HCT116 (cell line): ENCODE results near the gene WFDC1. TPM values are rescaled to one million over a fixed set of nuclear protein-coding genes. Genes with fewer than 3 reads are reported as not detected.

ENCODE experiments used
- ATAC-seq: fragments of 200-7000 bp; cut with Tn5 transposase; 2 replicates; pipeline ENCODE4 v1.9.1; 2020; ENCODE audit warnings: mild to moderate bottlenecking, moderate library complexity
- BruUV-seq: library from RNA; stranded (reverse); fragments of 400-500 nt; replicated peaks from 2 replicates; lab custom pipeline; 2021; lab: Mats Ljungman, UMichigan
- CTCF ChIA-PET: fragments of 300-600 bp; sonication (Branson Sonifier 250); formaldehyde crosslinking; loops from one replicate; lab custom pipeline; 2021; ENCODE audit warnings: antibody characterized with exemption; lab: Charles Lee
- POLR2A ChIA-PET: fragments of 300-600, 350-600 bp; sonication (Branson Sonifier 250); formaldehyde crosslinking; loops from one replicate; lab custom pipeline; 2021; ENCODE audit warnings: antibody characterized with exemption; lab: Charles Lee
- RAD21 ChIA-PET, 2 experiments: fragments of 300-600 bp; sonication (Branson Sonifier 250); formaldehyde crosslinking; loops; one replicate each; lab custom pipeline; 2023; ENCODE audit warnings: low total read pairs in 2 of 2; ENCODE audit not compliant: uncharacterized antibody in 2 of 2, unreplicated experiment in 2 of 2, low non-redundant PET in 1 of 2; lab: Charles Lee
- DNase-seq: peaks from one replicate; pipeline ENCODE4 v3.0.0-alpha.2; 2010; ENCODE audit warnings: low read depth, low spot score
- H2AFZ ChIP-seq: fragments of 200-600 bp; shearing (Covaris generic), sonication (generic); 2 replicates; pipeline ENCODE4 v1.6.1; 2017; ENCODE audit warnings: low read depth, mixed run types, mixed read lengths, antibody characterized with exemption, low read length; ENCODE audit not compliant: poor library complexity, severe bottlenecking
- H3K27ac ChIP-seq: 2 replicates; pipeline ENCODE4 v1.5.1; 2012; ENCODE audit warnings: low read depth, low read length
- H3K27me3 ChIP-seq: fragments of 200-600 bp; sonication (generic); 2 replicates; pipeline ENCODE4 v1.6.1; 2016; ENCODE audit warnings: mixed run types, low read length, mixed read lengths; ENCODE audit not compliant: insufficient read depth
- H3K36me3 ChIP-seq, 2 experiments: fragments of 200-500 bp in 1 of 2; fragments of 200-600 bp in 1 of 2; sonication (Bioruptor generic) in 1 of 2; sonication (generic) in 1 of 2; 2 replicates each; pipeline versions ENCODE4 v1.5.1 to v1.6.1; 2014 to 2016; ENCODE audit warnings: low read length in 2 of 2, inconsistent platforms in 1 of 2, mixed read lengths in 1 of 2, mixed run types in 1 of 2; ENCODE audit not compliant: insufficient read depth in 2 of 2, control insufficient read depth in 1 of 2
- H3K4me1 ChIP-seq, 2 experiments: fragments of 200-600 bp in 1 of 2; sonication (generic) in 1 of 2; 2 replicates each; pipeline versions ENCODE4 v1.5.1 to v1.6.1; 2012 to 2017; ENCODE audit warnings: low read length in 2 of 2, inconsistent platforms in 1 of 2, mild to moderate bottlenecking in 1 of 2, mixed read lengths in 1 of 2, mixed run types in 1 of 2, moderate library complexity in 1 of 2; ENCODE audit not compliant: insufficient read depth in 2 of 2, control insufficient read depth in 1 of 2
- H3K4me2 ChIP-seq: fragments of 200-600 bp; sonication (generic); 2 replicates; pipeline ENCODE4 v1.6.1; 2017; ENCODE audit warnings: mixed run types, low read length, mixed read lengths
- H3K4me3 ChIP-seq, 2 experiments: fragments of 200-600 bp in 1 of 2; sonication (generic) in 1 of 2; replicated peaks in 1 of 2; 2 replicates each; pipeline ENCODE4 v1.5.1; 2011 to 2016; ENCODE audit warnings: low read length in 2 of 2, control low read depth in 1 of 2, low read depth in 1 of 2, mild to moderate bottlenecking in 1 of 2, mixed read lengths in 1 of 2, mixed run types in 1 of 2
- H3K79me2 ChIP-seq: fragments of 200-600 bp; sonication (generic); 2 replicates; pipeline ENCODE4 v1.6.1; 2017; ENCODE audit warnings: mild to moderate bottlenecking, mixed run types, low read length, moderate library complexity, mixed read lengths; ENCODE audit not compliant: insufficient read depth
- H3K9ac ChIP-seq: fragments of 200-600 bp; sonication (generic); 2 replicates; pipeline ENCODE4 v1.6.1; 2016; ENCODE audit warnings: low read length, mixed read lengths
- H3K9me2 ChIP-seq: fragments of 200-600 bp; sonication (generic), shearing (Covaris generic); 2 replicates; pipeline ENCODE4 v1.6.1; 2017; ENCODE audit warnings: mixed run types, mild to moderate bottlenecking, moderate library complexity; ENCODE audit not compliant: insufficient read depth
- H3K9me3 ChIP-seq, 2 experiments: fragments of 200-500 bp in 1 of 2; fragments of 200-600 bp in 1 of 2; sonication (Bioruptor generic) in 1 of 2; sonication (generic) in 1 of 2; 2 replicates each; pipeline ENCODE4 v1.6.1; 2014 to 2017; ENCODE audit warnings: low read length in 2 of 2, mixed read lengths in 2 of 2, inconsistent platforms in 1 of 2, low read depth in 1 of 2, mild to moderate bottlenecking in 1 of 2, mixed run types in 1 of 2, moderate library complexity in 1 of 2; ENCODE audit not compliant: control insufficient read depth in 1 of 2, insufficient read depth in 1 of 2
- H4K20me1 ChIP-seq: fragments of 200-600 bp; sonication (generic), shearing (Covaris generic); 2 replicates; pipeline ENCODE4 v1.6.1; 2017; ENCODE audit warnings: mixed run types, mild to moderate bottlenecking, moderate library complexity; ENCODE audit not compliant: insufficient read depth
- ATF3 ChIP-seq: IDR thresholded peaks from 2 replicates; pipeline ENCODE4 v1.6.1; 2012
- CBX3 ChIP-seq: IDR thresholded peaks from 2 replicates; pipeline ENCODE4 v1.6.1; 2012; ENCODE audit warnings: low read depth
- CEBPB ChIP-seq: IDR thresholded peaks from 2 replicates; pipeline ENCODE4 v1.6.1; 2012; ENCODE audit warnings: low read depth
- EZH2 ChIP-seq: fragments of 200-600 bp; sonication (generic); IDR thresholded peaks from 2 replicates; pipeline ENCODE4 v1.6.1; 2017; ENCODE audit warnings: antibody characterized with exemption, mixed run types
- EZH2phosphoT487 ChIP-seq: fragments of 200-600 bp; IDR thresholded peaks from 2 replicates; pipeline ENCODE4 v1.6.1; 2018; ENCODE audit warnings: antibody characterized with exemption, borderline replicate concordance
- FOSL1 ChIP-seq: IDR thresholded peaks from 2 replicates; pipeline ENCODE4 v1.6.1; 2012; ENCODE audit warnings: low read depth
- POLR2A ChIP-seq: IDR thresholded peaks from 2 replicates; pipeline ENCODE4 v1.7.0; 2011; ENCODE audit warnings: borderline replicate concordance; ENCODE audit not compliant: insufficient read depth, insufficient read length; ENCODE audit errors: extremely low read depth
- POLR2AphosphoS5 ChIP-seq: IDR thresholded peaks from 2 replicates; pipeline ENCODE4 v1.6.1; 2011; ENCODE audit warnings: mild to moderate bottlenecking, low read depth, low read length, moderate library complexity
- RAD21 ChIP-seq: IDR thresholded peaks from 2 replicates; pipeline ENCODE4 v1.6.1; 2012; ENCODE audit warnings: low read depth, mild to moderate bottlenecking
- REST ChIP-seq: IDR thresholded peaks from 2 replicates; pipeline ENCODE4 v1.6.1; 2012; ENCODE audit warnings: low read depth
- SIN3A ChIP-seq: IDR thresholded peaks from 2 replicates; pipeline ENCODE4 v1.6.1; 2012; ENCODE audit warnings: low read depth
- SRF ChIP-seq: IDR thresholded peaks from 2 replicates; pipeline ENCODE4 v1.6.1; 2012; ENCODE audit warnings: low read depth
- TCF7L2 ChIP-seq: IDR thresholded peaks from 2 replicates; pipeline ENCODE4 v1.7.0; 2011; ENCODE audit warnings: borderline replicate concordance, inconsistent platforms; ENCODE audit not compliant: insufficient read depth, insufficient read length; ENCODE audit errors: extremely low read depth
- YY1 ChIP-seq: IDR thresholded peaks from 2 replicates; pipeline ENCODE4 v1.6.1; 2011; ENCODE audit warnings: low read length, low read depth, moderate library complexity, mild to moderate bottlenecking; ENCODE audit not compliant: insufficient replicate concordance; ENCODE audit errors: extremely low read depth
- ZBTB33 ChIP-seq: IDR thresholded peaks from 2 replicates; pipeline ENCODE4 v1.6.1; 2011; ENCODE audit warnings: mild to moderate bottlenecking, low read length, moderate library complexity; ENCODE audit not compliant: insufficient replicate concordance; ENCODE audit errors: extremely low read depth
- ZFX ChIP-seq: fragments of 450-650 bp; IDR thresholded peaks from 2 replicates; pipeline ENCODE4 v1.6.1; 2017
- intact Hi-C: fragments of 100-400 bp; cut with micrococcal nuclease; formaldehyde crosslinking; loops from 2 replicates; pipeline ENCODE4 v1.10.0; 2022
- total RNA-seq: library from RNA; stranded (reverse); gene quantifications from one replicate; pipeline ENCODE4 v1.2.1, GENCODE V29; 2021; ENCODE audit not compliant: unreplicated experiment

Gene WFDC1
- total RNA-seq, 1 experiment from 2014 or later, result 0.42 TPM

- no peaks in the 10 kb centered on the region for H4K20me1 ChIP-seq
- H3K9ac ChIP-seq, result no peak overlapping the region
- no peaks in the 10 kb centered on the region for H3K36me3 ChIP-seq
- H2AFZ ChIP-seq, result no peak overlapping the region
- ATAC-seq (no peak), DNase-seq (no peak)
- no peak overlapping the region for H3K27ac ChIP-seq
- no TSS peak for BruUV-seq
- H3K27me3 ChIP-seq, result no peaks in the 10 kb centered on the region
- no peak overlapping the region for H3K4me3 ChIP-seq
- H3K9me2 ChIP-seq, result no peaks in the 10 kb centered on the region
- H3K4me1 ChIP-seq, result peaks cover 23 to 38% of the 10 kb centered on the region in 2 experiments
- ChIA-PET POLR2A (no interaction called here), CTCF (no interaction called here), RAD21 (no interaction called here)
- no peaks in the 10 kb centered on the region for H3K79me2 ChIP-seq
- peak overlapping the region; percentile 47 for H3K4me2 ChIP-seq
- TF ChIP-seq RAD21, result no peak
- TF ChIP-seq TCF7L2, result no peak
- TF ChIP-seq SIN3A, result no peak
- TF ChIP-seq EZH2, result no peak
- TF ChIP-seq ZBTB33, result no peak
- TF ChIP-seq EZH2phosphoT487, result no peak
- TF ChIP-seq POLR2AphosphoS5, result no peak
- no peak for TF ChIP-seq ZFX
- TF ChIP-seq ATF3, result no peak
- TF ChIP-seq POLR2A, result no peak
- TF ChIP-seq REST, result no peak
- no peak for TF ChIP-seq CBX3
- TF ChIP-seq CEBPB, result no peak
- TF ChIP-seq SRF, result no peak
- no peak for TF ChIP-seq YY1
- no peak for TF ChIP-seq FOSL1
- no peaks in the 10 kb centered on the region for H3K9me3 ChIP-seq
- intact Hi-C loops, result no loop called here
These were observed 76.3 kb downstream of the WFDC1 start for GRCh38 chr16:84370723-84371552.
